ENCODE measurements around the gene TBC1D2.

DNA sequence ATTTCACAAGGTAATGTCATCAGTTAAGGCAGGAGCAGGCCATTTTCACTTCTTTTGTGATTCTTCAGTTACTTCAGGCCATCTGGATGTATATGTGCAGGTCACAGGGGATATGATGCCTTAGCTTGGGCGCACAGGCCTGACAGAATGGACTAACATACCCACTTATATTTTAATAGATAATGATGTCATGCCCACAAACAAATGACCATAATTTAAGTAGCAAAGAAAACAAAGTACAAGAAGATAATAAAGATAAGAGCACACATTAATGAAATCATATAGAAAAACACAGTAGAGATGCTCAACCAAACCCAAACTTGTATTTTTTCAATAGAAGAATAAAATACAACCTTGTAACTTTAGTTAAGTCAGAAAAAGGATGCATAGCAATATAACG, 19.7 kb upstream of the TBC1D2 start:
- TF ChIP-seq, protein P1, sequence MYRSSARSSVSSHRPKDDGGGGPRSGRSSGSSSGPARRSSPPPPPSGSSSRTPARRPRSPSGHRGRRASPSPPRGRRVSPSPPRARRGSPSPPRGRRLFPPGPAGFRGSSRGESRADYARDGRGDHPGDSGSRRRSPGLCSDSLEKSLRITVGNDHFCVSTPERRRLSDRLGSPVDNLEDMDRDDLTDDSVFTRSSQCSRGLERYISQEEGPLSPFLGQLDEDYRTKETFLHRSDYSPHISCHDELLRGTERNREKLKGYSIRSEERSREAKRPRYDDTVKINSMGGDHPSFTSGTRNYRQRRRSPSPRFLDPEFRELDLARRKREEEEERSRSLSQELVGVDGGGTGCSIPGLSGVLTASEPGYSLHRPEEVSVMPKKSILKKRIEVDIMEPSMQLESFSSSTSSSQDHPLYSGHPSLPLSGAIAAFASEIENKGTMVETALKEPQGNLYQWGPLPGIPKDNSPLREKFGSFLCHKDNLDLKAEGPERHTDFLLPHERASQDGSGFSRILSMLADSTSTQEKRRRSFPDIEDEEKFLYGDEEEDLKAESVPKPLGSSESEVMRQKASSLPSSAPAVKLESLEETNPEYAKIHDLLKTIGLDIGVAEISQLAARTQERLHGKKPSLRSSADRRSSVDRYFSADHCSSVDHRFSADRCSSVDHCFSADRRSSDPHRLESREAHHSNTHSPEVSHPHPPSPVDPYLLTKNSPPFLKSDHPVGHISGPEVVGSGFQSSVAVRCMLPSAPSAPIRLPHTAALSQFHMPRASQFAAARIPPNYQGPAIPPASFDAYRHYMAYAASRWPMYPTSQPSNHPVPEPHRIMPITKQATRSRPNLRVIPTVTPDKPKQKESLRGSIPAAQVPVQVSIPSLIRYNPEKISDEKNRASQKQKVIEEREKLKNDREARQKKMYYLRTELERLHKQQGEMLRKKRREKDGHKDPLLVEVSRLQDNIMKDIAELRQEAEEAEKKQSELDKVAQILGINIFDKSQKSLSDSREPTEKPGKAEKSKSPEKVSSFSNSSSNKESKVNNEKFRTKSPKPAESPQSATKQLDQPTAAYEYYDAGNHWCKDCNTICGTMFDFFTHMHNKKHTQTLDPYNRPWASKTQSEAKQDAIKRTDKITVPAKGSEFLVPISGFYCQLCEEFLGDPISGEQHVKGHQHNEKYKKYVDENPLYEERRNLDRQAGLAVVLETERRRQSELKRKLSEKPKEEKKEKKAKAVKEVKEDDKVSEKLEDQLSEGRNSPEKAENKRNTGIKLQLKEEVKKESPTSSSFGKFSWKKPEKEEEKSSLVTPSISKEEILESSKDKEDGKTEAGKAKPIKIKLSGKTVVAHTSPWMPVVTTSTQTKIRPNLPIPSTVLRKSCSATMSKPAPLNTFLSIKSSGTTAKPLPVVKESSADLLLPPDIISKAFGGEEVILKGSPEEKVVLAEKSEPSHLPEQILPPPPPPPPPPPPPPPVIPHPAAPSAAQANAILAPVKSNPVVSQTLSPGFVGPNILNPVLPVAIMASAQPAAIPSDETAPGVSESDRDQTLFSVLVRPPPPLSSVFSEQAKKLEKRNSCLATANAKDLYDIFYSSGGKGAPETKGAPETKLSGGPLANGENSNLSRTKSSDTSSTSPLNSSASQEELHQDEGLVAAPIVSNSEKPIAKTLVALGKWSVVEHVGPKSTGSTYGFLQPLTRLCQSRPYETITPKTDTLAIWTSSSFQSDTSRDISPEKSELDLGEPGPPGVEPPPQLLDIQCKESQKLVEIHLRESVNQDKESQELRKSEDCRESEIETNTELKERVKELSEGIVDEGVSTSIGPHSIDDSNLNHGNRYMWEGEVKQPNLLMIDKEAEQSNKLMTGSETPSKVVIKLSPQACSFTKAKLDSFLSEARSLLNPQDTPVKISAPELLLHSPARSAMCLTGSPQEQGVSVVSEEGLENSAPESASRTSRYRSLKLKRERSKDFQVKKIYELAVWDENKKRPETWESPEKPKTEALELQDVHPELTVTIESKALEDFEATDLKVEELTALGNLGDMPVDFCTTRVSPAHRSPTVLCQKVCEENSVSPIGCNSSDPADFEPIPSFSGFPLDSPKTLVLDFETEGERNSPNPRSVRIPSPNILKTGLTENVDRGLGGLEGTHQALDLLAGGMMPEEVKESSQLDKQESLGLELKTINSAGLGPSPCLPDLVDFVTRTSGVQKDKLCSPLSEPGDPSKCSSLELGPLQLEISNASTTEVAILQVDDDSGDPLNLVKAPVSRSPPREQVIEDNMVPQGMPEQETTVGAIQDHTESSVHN (CRISPR knock-in tag; IDR thresholded peaks at IDR 0.05) = no peak
- TF ChIP-seq, protein P2, sequence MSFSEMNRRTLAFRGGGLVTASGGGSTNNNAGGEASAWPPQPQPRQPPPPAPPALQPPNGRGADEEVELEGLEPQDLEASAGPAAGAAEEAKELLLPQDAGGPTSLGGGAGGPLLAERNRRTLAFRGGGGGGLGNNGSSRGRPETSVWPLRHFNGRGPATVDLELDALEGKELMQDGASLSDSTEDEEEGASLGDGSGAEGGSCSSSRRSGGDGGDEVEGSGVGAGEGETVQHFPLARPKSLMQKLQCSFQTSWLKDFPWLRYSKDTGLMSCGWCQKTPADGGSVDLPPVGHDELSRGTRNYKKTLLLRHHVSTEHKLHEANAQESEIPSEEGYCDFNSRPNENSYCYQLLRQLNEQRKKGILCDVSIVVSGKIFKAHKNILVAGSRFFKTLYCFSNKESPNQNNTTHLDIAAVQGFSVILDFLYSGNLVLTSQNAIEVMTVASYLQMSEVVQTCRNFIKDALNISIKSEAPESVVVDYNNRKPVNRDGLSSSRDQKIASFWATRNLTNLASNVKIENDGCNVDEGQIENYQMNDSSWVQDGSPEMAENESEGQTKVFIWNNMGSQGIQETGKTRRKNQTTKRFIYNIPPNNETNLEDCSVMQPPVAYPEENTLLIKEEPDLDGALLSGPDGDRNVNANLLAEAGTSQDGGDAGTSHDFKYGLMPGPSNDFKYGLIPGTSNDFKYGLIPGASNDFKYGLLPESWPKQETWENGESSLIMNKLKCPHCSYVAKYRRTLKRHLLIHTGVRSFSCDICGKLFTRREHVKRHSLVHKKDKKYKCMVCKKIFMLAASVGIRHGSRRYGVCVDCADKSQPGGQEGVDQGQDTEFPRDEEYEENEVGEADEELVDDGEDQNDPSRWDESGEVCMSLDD (CRISPR knock-in tag; IDR thresholded peaks at IDR 0.05; ENCODE audit: borderline replicate concordance) = no peak
- TF ChIP-seq HDAC6 (IDR thresholded peaks at IDR 0.05; ENCODE audit: low read depth, low read length) (no peak), CHD2 (IDR thresholded peaks at IDR 0.05; ENCODE audit: low read depth, low read length) (no peak), EP300 (IDR thresholded peaks at IDR 0.05; ENCODE audit: low read depth in 2 of 2, low read length in 2 of 2) (no peak), EP300 (CRISPR knock-in tag; IDR thresholded peaks at IDR 0.05; ENCODE audit: borderline replicate concordance) (no peak), GATA4 (IDR thresholded peaks at IDR 0.05; ENCODE audit: borderline replicate concordance, low read depth) (no peak), BORCS8-MEF2B (CRISPR knock-in tag; IDR thresholded peaks at IDR 0.05) (no peak)
- TF ChIP-seq, protein P3, sequence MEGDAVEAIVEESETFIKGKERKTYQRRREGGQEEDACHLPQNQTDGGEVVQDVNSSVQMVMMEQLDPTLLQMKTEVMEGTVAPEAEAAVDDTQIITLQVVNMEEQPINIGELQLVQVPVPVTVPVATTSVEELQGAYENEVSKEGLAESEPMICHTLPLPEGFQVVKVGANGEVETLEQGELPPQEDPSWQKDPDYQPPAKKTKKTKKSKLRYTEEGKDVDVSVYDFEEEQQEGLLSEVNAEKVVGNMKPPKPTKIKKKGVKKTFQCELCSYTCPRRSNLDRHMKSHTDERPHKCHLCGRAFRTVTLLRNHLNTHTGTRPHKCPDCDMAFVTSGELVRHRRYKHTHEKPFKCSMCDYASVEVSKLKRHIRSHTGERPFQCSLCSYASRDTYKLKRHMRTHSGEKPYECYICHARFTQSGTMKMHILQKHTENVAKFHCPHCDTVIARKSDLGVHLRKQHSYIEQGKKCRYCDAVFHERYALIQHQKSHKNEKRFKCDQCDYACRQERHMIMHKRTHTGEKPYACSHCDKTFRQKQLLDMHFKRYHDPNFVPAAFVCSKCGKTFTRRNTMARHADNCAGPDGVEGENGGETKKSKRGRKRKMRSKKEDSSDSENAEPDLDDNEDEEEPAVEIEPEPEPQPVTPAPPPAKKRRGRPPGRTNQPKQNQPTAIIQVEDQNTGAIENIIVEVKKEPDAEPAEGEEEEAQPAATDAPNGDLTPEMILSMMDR (CRISPR knock-in tag; IDR thresholded peaks at IDR 0.05) = no peak

Measured in HepG2 (cell line).